ENCODE data around the gene SLCO3A1.

SLCO3A1 gene

DNA sequence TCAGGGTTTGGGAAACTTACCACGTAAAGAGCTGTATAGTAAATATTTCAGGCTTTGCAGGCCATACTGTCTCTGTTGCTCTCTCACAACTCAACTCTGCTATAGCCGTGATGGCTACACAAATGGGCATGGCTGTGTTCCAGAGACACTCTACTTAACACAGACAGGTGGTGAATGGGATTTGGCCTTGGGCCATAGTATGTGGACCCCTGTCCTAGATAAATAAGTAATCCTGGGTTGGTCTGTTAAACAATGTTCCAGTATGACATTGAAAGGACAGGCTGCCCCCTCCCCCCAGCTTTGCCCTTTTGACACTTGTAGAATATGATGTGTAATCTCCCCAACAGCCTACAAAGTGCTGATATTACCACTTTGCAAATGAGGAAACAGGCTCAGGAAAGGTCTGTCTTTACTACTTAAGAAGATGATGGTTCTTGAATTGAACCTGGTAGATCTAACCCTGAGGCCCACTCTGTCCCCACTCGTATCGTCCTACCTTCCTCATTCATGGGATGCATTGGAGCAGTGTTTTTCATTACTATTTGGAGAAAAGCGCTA, 38.4 kb downstream of the SLCO3A1 start:
- no peak overlapping the region for H3K4me3 ChIP-seq (ENCODE audit: low read length)
- no peak for DNase-seq (ENCODE audit: low read depth)
- TF ChIP-seq, protein P1, sequence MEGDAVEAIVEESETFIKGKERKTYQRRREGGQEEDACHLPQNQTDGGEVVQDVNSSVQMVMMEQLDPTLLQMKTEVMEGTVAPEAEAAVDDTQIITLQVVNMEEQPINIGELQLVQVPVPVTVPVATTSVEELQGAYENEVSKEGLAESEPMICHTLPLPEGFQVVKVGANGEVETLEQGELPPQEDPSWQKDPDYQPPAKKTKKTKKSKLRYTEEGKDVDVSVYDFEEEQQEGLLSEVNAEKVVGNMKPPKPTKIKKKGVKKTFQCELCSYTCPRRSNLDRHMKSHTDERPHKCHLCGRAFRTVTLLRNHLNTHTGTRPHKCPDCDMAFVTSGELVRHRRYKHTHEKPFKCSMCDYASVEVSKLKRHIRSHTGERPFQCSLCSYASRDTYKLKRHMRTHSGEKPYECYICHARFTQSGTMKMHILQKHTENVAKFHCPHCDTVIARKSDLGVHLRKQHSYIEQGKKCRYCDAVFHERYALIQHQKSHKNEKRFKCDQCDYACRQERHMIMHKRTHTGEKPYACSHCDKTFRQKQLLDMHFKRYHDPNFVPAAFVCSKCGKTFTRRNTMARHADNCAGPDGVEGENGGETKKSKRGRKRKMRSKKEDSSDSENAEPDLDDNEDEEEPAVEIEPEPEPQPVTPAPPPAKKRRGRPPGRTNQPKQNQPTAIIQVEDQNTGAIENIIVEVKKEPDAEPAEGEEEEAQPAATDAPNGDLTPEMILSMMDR (IDR thresholded peaks at IDR 0.05; ENCODE audit: insufficient read depth, low read depth, low read length, missing control alignments), result no peak

DNA sequence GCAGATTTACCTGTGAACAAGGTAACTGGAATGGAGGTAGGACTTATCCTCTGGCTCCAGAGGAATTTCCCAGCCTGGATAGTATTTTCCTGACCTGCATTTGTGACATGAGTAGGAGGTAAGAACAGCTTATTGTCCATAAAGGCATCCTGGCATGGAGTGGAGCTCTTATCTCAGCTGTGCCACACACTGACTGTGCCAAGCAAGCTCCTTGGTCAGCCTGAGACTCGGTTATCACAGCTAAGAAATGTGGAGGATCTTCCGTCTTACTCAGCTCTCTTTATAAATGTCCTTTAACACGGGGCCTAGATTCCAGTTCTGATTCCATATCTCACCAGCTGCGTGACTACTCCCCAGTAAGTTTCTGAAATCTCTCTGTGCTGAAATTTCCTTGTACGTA, 38.9 kb downstream of the SLCO3A1 start:
- no peak for DNase-seq (ENCODE audit: low read depth)
- H3K4me3 ChIP-seq (ENCODE audit: low read length), result no peak overlapping the region
- TF ChIP-seq, protein P1 (IDR thresholded peaks at IDR 0.05; ENCODE audit: insufficient read depth, low read depth, low read length, missing control alignments), result no peak

DNA sequence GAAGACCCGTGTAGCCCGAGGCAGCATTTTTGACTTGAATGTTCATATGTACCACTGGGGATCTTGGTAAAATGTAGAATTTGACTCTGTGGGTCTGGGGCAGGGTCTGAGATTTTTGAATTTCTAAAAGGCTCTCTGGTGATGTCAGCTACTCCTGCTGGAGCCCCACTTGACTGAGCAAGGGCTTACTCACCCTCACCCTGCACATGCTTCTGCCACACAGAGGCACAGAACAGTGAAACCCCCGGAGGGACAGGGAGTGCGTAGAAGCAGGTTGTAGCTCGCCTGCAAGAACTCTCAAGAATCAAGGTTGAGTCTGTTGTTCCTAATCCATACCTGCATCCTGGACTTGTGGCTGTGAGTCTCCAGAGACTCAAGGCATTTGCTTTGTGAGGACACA, 41.1 kb downstream of the SLCO3A1 start:
- TF ChIP-seq, protein P1 (IDR thresholded peaks at IDR 0.05; ENCODE audit: insufficient read depth, low read depth, low read length, missing control alignments), result no peak
- peak; percentile 99 for DNase-seq (ENCODE audit: low read depth)
- no peak overlapping the region for H3K4me3 ChIP-seq (ENCODE audit: low read length)

DNA sequence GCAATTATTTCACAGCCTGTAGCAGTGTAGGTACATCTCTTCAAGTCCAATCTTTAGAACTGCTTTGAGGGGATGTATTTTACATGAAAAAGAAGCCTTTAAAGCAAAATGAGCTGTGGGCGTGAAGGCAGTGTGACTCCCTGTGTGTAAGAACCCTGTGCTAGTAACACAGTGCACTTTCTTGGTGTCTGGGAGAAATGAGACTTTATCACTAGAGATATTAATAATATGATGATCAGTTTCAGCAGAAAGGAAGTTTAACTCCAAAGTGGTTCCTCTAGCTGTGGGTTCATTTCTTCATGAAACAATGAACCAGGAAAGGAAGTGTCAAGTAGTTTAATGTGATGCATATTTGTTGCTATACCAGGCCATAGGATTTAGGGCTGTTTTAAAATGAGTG, 41.5 kb downstream of the SLCO3A1 start:
- TF ChIP-seq, protein P1 (IDR thresholded peaks at IDR 0.05; ENCODE audit: insufficient read depth, low read depth, low read length, missing control alignments), result no peak
- no peak overlapping the region for H3K4me3 ChIP-seq (ENCODE audit: low read length)
- DNase-seq (ENCODE audit: low read depth), result no peak

DNA sequence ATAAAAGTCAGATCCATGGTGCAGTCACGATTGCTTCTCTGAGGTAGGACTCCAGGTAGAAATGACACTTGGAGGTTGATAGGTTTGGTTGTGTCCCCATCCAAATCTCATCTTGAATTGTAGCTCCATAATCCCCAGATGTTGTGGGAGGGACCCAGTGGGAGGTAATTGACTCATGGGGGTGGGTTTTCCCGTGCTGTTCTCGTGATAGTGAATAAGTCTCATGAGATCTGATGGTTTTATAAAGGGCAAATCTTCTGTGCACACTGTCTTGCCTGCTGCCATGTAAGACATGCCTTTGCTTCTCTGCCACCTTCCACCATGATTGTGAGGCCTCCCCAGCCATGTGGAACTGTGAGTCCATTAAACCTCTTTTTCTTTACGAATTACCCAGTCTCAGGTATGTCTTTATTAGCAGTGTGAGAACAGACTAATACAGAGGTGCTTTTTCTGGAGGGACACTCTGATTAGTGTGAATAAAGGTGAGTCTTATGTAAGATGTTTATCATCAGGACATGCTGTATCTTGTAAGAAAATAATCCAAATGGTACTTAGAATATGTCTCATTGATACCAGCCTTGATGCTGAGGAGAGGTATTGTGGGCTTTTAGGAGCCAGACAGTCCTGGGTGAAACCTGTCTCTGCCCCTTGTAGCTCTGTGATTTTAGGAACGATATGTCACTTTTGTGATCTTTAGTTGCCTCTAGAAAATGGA, 43.0 kb downstream of the SLCO3A1 start:
- H3K4me3 ChIP-seq (ENCODE audit: low read length), result no peak overlapping the region
- TF ChIP-seq, protein P1 (IDR thresholded peaks at IDR 0.05; ENCODE audit: insufficient read depth, low read depth, low read length, missing control alignments), result no peak
- peak; percentile 86 for DNase-seq (ENCODE audit: low read depth)

DNA sequence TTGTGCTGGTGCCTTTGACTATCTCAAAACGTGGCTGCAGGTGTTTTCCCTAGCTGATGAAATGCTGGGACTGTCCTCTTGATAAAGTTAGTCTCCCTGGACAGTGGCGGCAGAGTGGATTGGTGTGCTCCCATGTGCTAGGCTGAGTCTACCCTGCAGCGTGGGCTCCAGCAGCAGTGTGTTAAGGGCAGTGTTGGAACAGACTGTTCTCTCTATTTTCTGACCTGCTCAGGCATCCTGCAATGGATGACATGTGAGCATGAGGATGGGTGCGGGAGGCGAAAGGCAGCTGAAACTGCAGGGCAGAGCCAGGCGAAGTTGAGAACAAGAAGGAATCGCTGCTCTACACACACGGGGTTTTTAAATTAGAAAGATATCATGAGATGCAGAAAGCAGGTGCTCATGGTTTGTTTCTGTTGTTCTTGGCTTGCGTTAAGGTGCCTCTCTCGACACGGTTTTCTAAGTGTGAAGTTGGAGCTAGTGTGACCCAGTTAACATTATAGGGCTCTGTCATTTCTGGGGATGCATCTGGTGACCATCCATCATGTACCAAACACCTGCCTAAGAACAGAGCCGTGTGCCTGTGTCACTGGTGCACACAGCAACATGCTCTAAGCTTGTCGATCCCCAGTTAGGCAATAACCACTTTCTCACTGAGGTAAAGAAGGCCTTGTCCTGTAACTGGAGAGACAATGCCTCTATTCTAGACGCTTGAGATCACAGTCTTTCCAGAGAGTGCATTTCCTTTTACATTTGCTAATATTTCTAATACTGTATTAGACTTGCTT, 44.3 kb downstream of the SLCO3A1 start:
- TF ChIP-seq, protein P1 (IDR thresholded peaks at IDR 0.05; ENCODE audit: insufficient read depth, low read depth, low read length, missing control alignments), result no peak
- no peak for DNase-seq (ENCODE audit: low read depth)
- no peak overlapping the region for H3K4me3 ChIP-seq (ENCODE audit: low read length)

Data from epithelial cell of esophagus (primary cell).